Measurements from ENCODE around the gene ZNF652.
"Not testable (repeated sequence)": the region's sequence is repeated elsewhere in the genome, so short reads cannot be mapped to it uniquely, and the experiment has no call there.

ZNF652 gene

DNA sequence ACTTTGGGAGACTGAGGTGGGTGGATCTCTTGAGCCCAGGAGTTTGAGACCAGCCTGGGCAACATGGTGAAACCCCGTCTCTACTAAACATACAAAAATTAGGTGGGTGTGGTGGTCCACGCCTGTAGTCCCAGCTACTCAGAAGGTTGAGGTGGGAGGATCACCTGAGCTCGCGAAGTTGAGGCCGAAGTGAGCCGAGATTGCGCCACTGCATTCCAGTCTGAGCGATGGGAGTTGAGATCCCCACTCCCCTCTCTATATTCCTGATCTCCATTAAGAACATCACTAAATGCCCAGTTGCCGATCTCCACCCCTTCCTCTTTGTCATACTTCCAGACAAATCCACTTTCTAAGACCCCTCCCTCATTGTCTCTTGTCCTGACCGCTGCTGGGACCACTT, 24.3 kb upstream of the ZNF652 start:
- DNase-seq = no peak

DNA sequence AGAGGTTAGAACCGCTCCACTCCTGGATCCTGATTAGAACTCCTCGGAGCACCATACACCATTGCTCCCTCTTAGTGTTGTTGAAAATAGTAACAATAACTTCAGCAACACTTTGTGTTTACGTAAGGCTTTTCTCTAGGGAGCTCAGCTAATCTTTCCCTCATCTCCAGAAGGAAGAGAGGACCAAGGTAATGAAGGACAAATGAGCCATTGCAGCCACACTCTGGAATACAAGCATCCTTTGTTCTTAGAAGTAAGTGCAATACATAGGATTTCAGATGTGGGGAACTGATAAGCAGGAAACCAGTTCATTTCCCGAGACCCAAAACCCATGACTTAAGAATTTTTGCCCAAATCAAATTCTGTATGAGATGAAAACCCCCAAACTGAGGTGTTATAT, 22.9 kb upstream of the ZNF652 start:
- DNase-seq = no peak

DNA sequence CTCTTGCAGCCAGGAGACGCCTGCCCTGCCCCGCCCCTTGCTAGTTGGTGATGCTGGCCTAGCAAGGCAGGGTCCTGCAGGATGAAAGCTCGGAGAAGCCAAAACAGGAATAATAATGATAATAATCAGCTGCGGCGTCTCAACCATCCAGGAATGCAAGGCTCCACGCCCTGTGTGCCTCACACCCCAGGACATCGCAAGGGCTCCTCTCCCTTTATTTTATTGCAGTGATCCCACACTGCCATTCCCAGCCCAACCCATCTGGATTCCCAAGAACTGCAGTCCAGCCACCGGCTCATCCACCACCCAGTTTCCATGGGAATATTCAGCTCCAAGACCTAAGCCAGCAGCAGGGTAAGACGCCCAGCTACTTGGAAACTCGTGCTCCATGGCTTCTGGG, 21.0 kb upstream of the ZNF652 start:
- no peak for DNase-seq

DNA sequence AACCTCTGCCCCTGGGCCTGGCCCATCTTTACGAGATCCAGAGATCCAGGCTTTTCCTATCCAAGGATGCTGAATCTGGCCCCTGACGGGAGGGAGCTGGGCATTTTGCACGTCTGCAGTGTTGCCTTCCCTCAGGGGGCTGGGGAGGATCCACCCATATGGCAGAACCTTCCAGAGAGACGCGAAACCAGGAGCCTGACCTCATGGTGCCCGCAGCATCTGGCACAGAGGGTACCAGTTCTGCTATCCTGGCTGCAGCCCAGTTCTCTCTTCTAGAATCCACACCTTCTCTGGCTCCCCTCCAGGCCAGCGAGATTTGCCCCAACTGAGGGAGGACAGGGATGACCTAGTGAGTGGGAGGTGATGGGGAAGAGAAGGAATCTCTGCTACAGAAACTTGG, 20.5 kb upstream of the ZNF652 start:
- no peak for DNase-seq

DNA sequence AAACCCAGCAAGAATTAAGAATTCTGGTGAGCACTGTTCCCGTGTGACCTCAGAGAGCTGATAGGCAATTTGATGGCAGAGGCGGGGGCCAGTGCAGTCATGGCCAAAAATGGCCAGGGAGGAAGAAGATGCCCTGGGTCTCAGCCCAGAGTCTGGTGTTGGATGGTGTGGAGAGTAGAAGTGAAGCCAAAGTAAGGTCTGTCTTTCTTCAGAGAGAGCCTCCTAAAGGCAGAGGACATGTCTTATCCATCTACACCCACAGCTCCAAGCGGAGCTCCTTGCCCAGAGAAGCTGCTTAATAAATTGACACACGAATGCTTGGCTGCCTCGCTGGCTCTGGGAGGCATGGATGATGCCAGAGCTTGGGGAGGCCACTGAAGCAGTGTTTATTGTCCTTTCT, 19.7 kb upstream of the ZNF652 start:
- DNase-seq = no peak

DNA sequence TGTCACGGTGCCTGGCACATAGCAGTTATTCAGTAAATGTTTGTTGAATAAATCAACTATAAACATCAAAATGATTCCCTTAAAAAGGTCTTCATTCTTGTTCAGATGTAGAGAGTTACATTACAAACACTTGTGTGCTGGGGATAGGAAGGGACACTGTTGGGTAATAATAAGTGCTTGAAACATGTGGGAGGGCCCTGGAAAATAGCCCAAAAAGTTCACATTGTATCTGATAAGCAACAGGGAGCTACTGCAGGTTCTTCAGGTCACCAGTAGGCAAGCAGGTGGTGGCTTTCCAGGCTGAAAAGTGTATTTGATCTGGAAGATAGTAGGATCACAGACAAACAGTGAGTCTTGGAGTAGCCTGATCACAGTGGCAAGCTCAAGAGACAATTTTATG, 19.0 kb upstream of the ZNF652 start:
- no peak for DNase-seq

DNA sequence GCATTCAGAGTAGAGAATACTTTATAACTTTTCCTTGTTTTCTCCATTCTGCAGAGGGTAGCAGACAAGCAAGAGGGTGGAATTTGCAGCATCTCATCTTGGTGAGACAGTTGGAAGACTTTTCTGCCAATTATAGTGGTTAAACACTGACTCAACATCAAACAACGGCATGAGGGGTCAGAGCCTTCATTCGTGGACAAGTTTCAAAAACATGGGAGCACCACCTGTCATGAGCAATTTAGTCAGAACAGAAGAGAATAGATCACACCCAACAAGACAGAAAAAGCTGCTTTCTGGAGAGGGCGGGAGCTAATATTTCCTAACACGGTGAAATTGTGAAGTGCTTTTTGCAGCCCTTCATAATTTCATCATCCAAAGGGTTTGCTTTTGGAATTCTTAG, 17.9 kb upstream of the ZNF652 start:
- DNase-seq = no peak

DNA sequence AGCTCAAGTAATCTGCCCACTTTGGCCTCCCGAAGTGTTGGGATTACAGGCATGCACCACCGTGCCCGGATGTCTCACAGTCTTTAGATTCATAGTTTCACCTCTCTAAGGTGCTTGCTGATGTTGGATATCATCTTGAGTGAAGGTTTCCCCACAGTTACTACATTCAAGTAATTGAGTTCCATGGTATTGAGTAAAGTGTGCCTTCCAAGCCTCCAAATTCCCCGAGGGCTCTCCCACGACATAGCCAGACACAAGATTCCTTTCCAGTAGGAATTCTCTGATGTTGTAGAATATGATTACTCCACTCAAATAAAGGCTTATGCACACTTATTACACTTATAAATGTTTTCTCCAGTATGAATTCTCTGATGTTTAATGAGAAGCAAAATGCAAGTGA, 16.3 kb upstream of the ZNF652 start:
- DNase-seq = no peak

DNA sequence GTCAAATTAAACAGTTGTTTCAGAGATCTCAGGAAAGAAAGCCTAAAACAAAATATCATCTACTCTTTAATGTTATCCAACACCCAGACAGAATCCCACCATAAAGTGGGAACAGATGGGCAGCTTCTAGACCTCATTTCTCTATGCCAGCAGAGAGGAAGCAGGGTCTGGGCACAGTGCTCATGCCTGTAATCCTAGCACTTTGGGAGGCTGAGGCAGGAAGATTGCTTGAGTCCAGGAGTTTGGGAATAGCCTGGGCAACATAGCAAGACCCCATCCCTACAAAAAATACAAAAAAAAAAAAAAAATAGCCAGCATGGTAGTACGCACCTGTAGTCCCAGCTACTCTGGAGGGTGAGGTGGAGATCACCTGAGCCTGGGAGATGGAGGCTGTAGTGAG, 13.5 kb upstream of the ZNF652 start:
- DNase-seq = no peak

DNA sequence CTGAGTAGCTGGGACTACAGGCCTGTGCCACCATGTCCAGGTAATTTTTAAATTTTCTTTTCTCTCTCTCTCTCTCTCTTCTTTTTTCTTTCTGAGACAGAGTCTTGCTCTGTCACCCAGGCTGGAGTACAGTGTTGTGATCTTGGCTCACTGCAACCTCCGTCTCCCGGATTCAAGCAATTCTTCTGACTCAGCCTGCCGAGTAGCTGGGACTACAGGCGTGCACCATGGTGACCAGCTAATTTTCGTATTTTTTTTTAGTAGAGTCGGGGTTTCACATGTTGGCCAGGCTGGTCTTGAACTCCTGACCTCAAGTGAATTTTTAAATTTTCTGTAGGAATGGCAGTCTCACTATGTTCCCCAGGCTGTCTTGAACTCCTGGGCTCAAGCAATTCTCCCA, 11.1 kb upstream of the ZNF652 start:
- peak in 1 of 14 donors; percentile 17 for DNase-seq

DNA sequence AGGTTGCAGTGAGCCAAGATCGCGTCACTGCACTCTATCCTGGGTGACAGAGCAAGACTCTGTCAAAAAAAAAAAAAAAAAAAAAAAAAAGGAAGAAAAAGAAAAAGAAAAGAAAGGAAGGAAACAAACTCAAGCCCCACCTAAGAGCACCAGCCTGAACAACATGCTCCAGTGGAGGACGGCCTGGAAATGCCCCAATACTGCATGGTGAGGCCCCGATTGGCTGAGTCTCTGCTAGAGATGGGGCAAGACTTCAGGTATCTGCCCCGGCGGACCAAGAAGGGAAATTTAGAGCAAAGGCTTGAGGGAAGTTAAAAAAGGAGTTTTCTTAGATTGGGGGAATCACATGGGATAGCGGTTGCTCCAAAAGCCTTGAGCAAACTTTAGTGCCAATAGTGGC, 10.4 kb upstream of the ZNF652 start:
- no peak for DNase-seq

DNA sequence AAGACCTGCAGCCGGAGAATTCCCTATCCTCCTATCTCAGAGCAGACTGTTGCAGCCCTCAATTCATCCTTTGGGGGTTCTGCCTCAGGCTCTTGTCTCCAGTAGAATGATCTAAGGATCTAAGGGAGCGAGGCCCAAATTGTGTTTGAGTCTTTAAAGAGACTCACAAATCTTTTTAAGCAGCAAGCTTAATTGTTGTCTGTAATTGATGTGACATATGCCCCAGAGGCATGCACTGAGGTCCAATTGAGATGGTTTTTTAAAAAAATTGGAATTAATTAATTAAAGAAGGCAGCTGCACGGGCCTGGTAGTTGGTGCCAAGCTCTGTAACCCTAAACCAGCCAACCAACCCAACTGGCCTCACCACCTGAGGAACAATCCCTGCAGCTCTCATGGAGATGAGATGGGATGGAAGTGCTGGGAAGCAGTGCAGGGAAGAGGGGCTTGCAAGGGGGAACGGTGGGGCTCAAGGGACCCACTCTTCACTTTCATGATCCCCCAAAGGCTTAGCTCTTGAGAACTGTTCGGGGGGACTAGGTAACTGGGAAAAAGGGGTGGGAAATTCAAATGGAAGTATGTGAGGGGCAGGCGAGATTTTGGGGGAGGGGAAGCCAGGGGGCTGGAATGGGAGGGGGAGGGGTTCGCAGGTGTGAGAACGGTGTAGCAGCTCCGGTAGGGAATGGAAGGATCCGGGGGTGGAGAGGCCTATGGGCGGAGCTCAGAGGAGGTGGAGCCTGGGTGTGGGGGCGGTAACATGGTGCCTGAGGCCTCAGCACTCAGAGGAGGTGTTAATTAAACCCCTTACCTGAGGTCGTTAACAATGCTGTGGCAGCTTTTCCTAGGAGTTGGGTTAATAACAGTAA, 9.2 kb upstream of the ZNF652 start:
- no peak for DNase-seq

DNA sequence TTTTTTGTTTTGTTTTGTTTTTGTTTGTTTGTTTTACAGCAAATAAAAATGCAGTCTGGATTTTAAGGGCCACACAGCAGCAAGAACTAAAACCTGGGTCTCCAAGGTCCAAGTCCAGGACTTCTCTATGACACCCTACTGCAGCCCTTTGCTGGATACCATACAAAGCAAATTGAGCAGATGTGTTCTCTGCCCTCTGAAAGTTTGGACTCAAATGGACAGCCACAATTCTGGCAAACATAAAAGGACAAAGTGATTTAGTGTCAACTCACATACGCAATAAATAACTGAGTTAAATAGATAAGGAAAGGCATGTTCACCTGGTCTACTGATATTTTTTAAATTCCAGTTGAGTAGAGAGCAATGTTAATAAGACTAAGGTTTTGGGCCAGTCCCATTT, 7.7 kb upstream of the ZNF652 start:
- DNase-seq = no peak

DNA sequence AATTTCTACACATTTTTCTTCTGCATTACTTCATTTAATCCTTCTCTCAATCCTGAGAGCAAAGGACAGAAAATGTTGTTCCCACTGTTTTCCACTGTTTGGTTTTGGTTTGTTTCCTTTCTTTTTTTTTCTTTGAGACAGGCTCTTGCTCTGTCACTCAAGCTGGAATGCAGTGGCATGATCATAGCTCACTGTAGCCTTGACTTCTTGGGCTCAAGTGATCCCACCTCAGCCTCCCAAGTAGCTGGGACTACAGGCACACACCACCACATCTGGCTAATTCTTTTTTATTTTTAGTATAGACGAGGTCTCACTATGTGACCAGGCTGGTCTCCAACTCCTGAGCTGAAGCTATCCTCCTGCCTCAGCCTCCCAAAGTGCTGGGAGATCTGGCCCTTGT, 7.0 kb upstream of the ZNF652 start:
- DNase-seq = no peak

DNA sequence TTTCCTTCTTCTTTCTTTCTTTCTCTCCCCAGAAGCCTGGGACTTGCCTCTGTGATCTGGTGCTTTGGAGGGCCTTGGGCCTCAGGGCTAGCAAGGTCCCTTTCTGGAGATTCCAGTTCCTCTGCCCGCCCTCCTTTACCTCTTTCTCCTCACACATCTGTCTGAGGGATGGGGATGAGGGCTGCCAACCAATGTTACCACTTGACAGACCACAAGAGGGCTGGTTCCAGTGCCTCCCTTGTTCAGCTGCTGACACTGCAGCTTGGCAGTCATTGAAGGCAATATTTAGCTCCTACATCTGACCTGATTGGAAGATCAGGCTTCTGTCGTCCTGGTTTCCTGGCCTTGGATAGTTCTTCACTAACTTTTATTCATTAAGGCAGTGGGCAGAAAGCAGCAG, 3.6 kb upstream of the ZNF652 start:
- peak in 10 of 14 donors; percentile 10 to 56 (median 26) for DNase-seq

DNA sequence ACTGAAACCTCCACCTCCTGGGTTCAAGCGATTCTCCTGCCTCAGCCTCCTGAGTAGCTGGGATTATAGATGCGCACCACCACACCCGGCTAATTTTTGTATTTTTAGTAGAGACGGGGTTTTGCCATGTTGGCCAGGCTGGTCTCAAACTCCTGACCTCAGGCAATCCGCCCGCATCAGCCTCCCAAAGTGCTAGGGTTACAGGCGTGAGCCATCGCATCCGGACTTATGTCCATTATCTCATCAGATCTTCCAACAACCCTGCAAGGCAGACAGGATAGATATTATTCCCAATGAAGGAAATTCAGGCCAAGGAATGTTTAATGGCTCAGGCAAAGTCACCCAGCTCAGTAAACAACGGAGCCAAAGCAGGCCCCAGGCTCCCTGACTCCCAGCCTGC, 3.1 kb upstream of the ZNF652 start:
- not testable (repeated sequence) for DNase-seq

DNA sequence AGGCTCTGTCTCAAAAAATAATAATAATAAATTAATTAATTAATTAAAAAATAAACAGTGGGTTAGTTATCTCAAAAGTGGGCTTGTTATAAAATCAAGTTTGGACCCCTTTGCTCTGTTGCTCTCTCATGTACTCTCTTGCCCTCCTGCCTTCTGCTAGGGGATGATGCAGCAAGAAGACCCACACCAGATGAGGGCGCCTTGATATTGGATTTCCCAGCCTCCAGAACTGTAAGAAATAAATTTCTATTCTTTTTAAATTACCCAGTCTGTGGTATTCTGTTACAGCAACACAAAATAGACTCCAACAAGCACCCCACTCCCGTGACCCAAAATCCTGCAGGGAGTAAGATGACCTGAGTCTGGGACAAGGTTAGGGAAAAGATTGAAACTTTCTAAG, 2.1 kb upstream of the ZNF652 start:
- no peak for DNase-seq

DNA sequence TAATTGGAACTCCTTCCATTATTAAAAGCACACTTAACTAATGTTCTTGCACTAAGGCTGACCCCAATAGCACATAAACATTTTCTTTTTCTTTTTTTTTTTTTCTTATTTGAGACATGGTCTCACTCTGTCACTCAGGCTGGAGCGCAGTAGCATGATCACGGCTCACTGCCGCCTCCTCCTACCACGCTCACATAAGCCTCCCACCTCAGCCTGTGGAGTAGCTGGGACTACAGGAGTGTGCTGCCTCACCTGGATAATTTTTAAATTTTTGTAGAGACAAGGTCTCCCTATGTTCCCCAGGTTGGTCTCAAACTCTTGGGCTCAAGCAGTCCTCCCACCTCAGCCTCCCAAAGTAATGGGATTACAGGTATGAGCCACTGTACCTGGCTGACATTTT, 1.2 kb upstream of the ZNF652 start:
- DNase-seq = no peak

DNA sequence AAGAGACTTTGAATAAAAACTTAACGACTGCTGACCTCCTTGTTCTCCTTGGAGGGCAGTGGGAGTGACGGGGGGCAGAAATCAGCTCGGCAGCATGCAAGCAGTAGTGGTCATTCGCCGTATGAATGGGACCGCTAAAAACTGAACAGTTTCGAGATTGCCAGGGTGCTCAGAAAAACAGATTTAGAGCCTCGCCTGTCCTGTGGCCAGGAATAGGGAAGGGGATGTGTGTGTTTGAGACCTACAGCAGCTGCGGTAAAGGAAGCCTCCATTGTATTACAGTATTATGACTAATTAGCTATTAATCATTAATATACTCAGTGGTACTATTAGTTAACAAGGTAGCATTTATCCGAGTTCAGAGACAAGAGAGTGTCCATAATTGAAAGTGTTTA, 670 bp upstream of the ZNF652 start:
- DNase-seq = peak in 1 of 14 donors; percentile 69

DNA sequence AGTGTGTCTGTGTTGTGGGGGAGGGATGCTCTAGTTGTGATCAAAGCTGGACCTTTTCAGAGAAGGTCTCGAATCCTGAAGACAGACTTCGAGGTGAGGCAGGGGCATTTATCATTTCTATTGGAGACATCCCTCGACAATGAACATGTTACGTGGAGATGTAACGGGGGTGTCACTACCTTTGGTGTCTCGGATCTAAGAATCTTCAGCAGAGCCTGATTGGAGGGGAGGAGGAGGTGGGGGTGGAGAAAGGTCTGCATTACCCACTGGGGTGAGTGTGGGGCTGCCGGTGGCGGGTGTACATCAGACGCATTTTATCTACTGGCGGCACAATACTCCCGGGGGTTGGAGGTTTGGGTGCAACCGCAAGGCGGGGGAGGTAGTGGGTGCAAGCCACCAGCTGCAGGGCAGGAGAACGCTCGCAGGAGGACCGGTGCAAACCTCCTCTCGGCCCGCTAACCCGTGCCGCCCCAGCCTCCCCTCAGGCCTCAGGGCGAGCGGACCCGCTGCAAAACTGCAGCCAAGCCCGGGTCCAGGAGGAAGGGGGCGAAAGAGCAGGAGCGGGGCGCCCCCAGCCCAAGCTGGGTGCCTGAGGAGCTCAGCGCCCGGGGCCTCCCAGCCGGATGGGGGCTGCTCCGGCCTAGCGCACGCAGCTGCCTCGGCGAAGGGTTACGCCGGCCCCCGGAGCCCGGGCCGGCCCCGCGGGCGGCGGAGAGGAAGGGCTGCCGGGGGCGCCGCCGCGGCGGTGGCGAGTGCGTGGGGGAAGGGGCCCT, 735 bp downstream of the ZNF652 start:
- DNase-seq = peak in 11 of 14 donors; percentile 35 to 73 (median 53)

DNA sequence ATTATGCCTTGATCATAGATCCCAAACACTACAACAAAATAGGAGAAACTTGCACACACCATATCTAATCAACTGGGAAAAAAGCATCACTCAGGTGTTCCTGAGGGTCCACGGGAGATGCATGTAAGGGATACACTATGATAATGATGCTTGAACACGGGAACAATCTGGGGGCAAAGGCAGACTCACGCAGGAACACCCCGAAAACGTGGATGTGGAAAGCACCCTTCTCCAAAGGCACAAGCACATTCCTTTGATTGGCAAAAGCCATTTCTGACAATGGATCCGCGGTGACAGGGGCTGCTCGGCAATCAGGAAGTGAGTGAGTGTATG, 1.3 kb downstream of the ZNF652 start:
- DNase-seq = peak in 4 of 14 donors; percentile 40 to 72 (median 56)

DNA sequence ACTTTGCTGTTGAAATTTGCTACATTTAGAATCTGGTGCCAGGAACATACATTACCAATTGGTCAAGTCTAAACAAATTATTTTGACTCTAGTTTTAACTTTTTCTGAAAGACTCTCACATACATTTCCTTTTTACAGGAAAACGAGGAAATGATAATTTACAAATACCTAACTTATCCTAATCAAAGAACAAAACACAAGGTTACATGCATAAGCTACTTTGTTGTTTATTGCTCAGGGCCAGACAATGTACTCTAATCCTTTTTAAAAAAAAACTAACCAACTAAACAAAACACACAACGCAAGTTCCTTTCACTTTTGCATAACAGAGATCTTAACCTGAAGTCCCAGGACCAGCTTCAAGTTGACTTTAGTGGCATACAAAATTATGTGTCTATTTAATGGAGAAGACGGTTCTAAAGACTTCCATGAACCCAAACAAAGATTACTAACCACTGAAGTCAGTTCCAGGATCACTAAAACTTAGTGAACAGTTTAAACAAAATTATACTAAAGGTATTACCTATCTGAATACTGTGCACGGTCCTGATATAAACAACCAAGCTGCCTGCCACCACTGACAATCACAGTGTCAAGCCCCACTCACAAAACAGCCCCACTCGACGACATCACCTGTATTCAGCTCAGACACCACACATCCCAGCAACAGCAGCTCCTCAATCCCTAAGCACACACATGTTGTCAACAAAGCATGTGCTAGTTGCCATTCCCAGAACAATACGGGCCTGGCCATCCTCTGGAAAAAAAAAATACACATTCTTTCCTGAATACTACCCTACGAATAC, 1.9 kb downstream of the ZNF652 start:
- DNase-seq = no peak

DNA sequence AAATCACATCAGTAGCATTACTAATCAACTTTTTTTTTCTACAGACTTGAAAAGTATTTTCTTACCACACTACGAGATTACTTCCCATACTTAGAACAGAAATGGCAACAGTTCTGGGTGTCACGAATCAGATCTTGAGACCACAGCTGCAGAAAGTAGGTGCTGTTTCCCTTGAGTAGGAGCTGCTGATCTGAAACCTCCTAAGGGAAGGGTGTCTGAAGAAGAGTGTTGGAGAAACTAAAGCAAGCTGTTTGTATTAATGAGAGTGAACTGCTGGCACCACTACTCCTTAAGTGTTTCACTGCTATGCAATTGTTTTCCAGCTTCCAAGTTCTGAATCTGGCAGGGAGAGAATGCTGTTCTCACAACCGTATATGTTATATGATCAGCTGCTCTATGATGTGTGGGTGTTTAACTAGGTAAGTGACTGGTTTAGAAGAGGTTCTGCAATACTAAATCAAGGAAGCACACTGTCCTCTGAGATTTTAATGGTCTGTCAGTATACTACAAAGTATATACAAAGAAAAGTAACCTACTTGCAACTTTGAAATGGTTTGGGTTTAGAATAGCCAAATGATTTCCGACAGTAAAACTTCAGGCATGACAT, 3.3 kb downstream of the ZNF652 start:
- no peak for DNase-seq

Measured in C1 segment of cervical spinal cord (tissue), 14 donors.